Left lobe of liver (tissue), 2 donors: ENCODE measurements around the gene ABHD16A. TPM values are rescaled to one million over a fixed set of nuclear protein-coding genes. Genes with fewer than 3 reads are reported as not detected.

Experiments used
- ATAC-seq: fragments of 200-7000 bp; cut with Tn5 transposase; one replicate; pipeline ENCODE4 v1.9.1; 2020; ENCODE audit warnings: mild to moderate bottlenecking, moderate library complexity
- DNase-seq: peaks from one replicate; pipeline ENCODE4 v3.0.0-alpha.2; 2020; ENCODE audit warnings: low spot score
- total RNA-seq: library from RNA; stranded (reverse); gene quantifications from one replicate; pipeline ENCODE4 v1.2.1, GENCODE V29; 2021
- donor health status: DM: no; HTN: no; CAD: no; lungs with moderate emphysema.
- donor health status: DM: no; HTN: yes; CAD: no.

Gene ABHD16A
- total RNA-seq, 1 donor from 2014 or later = 35.1 TPM

GRCh38 chr6:31663126-31663960 is 39.8 kb downstream of the ABHD16A start:
- DNase-seq (no peak), ATAC-seq (no peak)

GRCh38 chr6:31662124-31662723 is 40.9 kb downstream of the ABHD16A start:
- no peak for ATAC-seq

GRCh38 chr6:31661262-31662123 is 41.6 kb downstream of the ABHD16A start:
- ATAC-seq = no peak
- DNase-seq = no peak

More at GRCh38 chr6:31662124-31662723, 40.9 kb downstream of the ABHD16A start:
- DNase-seq = no peak

GRCh38 chr6:31660381-31661261 is 42.5 kb downstream of the ABHD16A start, which contains the start of gene C6orf47:
C6orf47 (minus strand) TSS chr6:31660778; CDS start chr6:31659947, 831 bp downstream.
- DNase-seq (peak; percentile 86), ATAC-seq (peak; percentile 78)

GRCh38 chr6:31659649-31660380 is 43.3 kb downstream of the ABHD16A start:
- ATAC-seq (no peak), DNase-seq (no peak)

DNA sequence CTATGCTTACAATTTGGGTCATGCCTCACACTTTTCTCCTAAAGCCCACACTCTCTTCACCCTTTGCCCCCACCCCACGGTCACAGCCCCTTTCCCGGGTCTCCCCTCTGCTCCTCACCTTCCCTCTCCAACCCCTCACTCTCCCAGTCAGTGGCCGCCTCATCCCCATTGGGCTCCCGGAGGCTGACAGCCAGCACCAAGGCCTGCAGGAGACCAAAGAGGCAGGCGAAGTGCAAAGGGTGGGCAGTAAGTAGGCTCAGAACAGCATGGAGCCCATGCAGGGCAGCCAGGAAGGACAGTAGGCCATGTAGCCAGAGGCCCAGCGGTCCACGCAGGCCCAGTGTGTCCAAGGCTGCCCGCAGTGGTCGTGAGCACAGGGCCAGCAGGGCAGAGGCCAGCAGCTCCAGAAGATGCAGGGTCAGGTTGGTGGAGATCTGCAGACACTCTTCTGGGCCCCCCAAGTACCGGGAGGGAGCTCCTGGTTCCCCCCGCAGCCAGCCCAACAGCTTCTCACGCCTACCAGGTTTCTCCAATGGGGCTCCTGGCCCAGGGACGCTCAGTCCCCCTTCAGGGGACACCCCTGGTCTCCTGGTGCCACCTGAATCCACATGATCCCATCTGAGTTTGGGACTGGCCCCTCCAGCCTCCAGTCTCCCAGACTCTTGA is 44.0 kb downstream of the ABHD16A start:
- ATAC-seq (no peak), DNase-seq (no peak)

DNA sequence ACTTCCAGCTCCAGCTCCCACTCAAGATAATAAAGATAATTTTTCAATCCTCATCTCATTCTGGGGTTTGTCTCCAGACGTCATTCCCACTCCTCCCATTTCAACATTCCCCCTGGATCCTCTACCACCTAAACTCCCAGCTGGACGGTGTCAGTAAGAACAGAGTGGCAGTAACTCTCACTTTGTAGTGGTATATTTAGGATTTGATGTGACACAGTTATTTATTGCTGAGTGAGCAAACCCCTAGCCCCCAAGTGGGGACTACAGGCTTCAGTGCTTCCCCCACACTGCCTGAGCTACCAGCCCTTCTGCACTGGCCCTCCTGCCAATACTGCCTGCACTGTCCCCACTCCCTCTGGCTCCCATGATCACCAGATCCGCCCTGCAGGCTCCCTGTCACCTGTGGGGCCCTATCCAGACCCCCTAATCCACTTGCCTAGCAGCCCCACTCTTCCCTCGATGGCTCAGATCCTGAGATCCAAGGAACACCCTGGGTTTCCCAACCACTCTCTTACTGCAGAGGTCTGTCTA is 44.9 kb downstream of the ABHD16A start:
- no peak for DNase-seq

GRCh38 chr6:31657406-31658157 is 45.5 kb downstream of the ABHD16A start:
- no peak for ATAC-seq
- no peak for DNase-seq

More for the DNA sequence above, 44.9 kb downstream of the ABHD16A start:
- no peak for ATAC-seq

GRCh38 chr6:31655349-31656237 is 47.5 kb downstream of the ABHD16A start, which contains the start of gene APOM:
APOM (plus strand) TSS chr6:31655894; CDS start chr6:31655967, 73 bp downstream.
- DNase-seq = peak; percentile 81
- ATAC-seq = peak; percentile 55

DNA sequence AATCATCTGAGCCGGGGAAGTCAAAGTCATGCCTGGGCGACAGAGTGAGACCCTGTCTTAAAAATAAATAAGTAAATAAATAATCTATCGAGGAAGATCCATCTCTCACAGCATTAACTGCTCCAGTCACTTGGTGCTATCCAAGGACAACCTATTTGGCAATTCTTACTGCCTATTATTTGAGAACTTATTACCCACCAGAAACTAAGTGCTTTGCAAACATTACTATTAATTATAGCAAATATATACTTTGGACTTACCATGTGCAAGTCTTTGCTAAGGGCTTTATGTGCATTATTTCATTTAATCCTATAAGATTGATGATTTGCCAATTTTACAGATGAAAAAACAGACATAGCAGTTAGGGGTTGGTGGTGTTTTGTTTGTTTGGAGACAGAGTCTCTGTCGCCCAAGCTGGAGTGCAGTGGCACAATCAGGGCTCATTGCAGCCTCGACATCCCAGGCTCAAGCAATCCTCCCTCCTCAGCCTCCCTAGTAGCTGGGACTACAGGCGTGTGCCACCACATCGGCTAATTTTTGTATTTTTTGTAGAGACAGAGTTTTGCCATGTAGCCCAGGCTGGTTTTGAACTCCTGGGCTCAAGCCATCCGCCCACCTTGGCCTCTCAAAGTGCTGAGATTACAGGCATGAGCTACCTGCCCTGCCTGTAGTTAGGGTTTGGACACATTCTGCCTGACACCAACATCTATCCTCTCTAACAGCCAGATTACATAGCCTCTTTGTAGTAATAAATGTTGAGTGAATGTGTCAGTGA is 48.4 kb downstream of the ABHD16A start:
- DNase-seq (no peak), ATAC-seq (no peak)

GRCh38 chr6:31652925-31653724 is 50.0 kb downstream of the ABHD16A start:
- DNase-seq (no peak), ATAC-seq (peak; percentile 69)

DNA sequence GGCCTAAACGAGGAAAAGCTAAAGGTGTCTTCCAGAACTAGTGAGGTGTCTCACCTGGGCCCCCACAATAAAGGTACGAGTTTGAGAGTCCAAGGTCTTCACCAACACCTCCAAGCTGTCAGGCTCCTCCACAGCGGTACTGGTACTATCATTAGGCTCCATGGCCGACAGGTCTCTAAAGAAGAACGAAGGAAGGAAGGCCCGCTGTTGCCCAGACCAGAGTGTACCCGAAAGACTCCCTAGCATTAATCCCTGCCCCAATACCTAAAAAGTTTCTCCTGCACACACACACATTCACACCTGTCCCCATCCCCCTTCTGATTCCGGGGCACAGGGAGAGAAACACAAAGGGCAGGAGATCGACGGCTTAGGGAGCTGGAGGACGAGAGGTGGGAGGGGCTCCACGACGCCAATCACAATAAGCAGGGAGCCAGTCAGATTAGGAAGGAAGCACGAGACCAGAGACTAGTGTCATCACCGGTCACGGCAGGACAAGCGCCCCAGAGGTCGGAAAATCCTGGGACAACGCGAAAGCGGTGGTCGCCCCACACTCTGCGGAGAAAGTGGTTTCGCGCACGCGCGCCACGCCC is 51.4 kb downstream of the ABHD16A start:
- peak; percentile 70 for ATAC-seq
- peak; percentile 85 for DNase-seq

DNA sequence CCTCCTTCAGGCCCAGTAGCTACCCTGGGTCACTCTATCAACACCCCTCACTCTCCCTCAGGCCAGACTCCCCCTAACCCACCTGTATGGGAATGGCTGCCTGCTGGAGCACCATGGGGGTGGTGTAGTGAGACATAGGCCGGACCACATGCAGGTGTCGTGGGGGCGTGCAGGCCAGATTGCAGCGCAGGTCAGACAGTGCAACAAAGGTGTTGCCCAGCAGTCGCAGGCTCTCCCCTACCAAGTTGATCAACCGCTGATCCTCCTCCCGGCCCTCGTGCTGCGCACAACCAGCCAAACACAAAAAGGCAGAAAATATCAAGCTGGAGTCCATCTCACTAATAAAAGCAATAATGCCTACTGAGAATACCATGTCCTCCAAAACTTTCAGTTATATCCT is 57.8 kb downstream of the ABHD16A start:
- no peak for DNase-seq
- ATAC-seq = no peak

DNA sequence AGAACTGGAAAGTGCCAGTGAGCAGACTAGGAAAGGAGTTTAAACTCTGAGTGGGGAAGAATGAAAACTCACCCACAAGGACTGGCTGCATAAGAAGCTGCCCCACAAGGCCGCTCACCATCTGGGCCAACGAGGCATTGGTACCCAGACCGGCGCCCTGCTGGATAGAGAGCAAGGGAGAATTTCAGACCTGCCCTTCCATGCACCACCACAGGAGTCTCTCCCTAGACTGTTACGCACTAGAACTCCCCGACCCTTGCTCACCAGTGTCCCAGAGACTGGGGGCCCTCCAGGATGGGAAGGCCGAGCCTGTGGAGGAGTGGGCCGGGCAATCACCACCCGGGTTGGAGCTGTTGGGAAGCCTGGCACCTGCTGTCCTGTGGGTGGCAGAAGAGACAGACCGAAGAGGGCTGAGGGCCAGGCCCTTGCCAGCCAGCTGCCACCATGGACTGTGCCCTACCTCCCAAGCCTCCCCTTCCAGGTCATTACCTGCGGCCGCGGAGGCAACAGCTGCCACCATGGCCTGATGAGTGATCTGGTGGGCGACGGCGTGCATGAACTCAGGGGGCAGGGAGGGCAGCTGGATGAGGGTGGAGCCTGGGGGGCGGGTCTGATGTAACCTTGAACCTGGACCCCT is 59.2 kb downstream of the ABHD16A start:
- ATAC-seq (peak; percentile 92), DNase-seq (peak; percentile 75)
